ENCODE data around the gene PSRC1.
A peak's percentile ranks its signal among the peaks of the same experiment; 100 is the strongest.

The PSRC1 gene

GRCh38 chr1:109258481-109259466 is 24.2 kb downstream of the PSRC1 start:
- no peak for DNase-seq (ENCODE audit: low spot score)

GRCh38 chr1:109257682-109258421 is 25.1 kb downstream of the PSRC1 start:
- DNase-seq (ENCODE audit: low spot score), result no peak

- no peak for DNase-seq (ENCODE audit: low spot score)
Observed at GRCh38 chr1:109256971-109257681, 25.8 kb downstream of the PSRC1 start.

- DNase-seq (ENCODE audit: low spot score), result no peak
Observed at GRCh38 chr1:109256085-109256484, 26.9 kb downstream of the PSRC1 start.

GRCh38 chr1:109255678-109256077 is 27.3 kb downstream of the PSRC1 start:
- DNase-seq (ENCODE audit: low spot score), result no peak

GRCh38 chr1:109255097-109255651 is 27.8 kb downstream of the PSRC1 start:
- no peak for DNase-seq (ENCODE audit: low spot score)

GRCh38 chr1:109254621-109255096 is 28.3 kb downstream of the PSRC1 start:
- no peak for DNase-seq (ENCODE audit: low spot score)

- no peak for DNase-seq (ENCODE audit: low spot score)
Observed at GRCh38 chr1:109253803-109254620, 28.9 kb downstream of the PSRC1 start.

GRCh38 chr1:109252893-109253802 is 29.8 kb downstream of the PSRC1 start:
- DNase-seq (ENCODE audit: low spot score), result no peak

- DNase-seq (ENCODE audit: low spot score), result no peak
Observed at GRCh38 chr1:109252167-109252892, 30.6 kb downstream of the PSRC1 start.

GRCh38 chr1:109251277-109252166 is 31.4 kb downstream of the PSRC1 start:
- no peak for DNase-seq (ENCODE audit: low spot score)

GRCh38 chr1:109250454-109251276 is 32.3 kb downstream of the PSRC1 start:
- no peak for DNase-seq (ENCODE audit: low spot score)

GRCh38 chr1:109249654-109250401 is 33.1 kb downstream of the PSRC1 start:
- no peak for DNase-seq (ENCODE audit: low spot score)

GRCh38 chr1:109248797-109249629 is 33.9 kb downstream of the PSRC1 start, which contains the start of gene CELSR2:
CELSR2 (plus strand) TSS chr1:109249539; CDS start chr1:109250080, 541 bp downstream.
- DNase-seq (ENCODE audit: low spot score), result peak; percentile 75

GRCh38 chr1:109248444-109248796 is 34.5 kb downstream of the PSRC1 start:
- DNase-seq (ENCODE audit: low spot score), result no peak

Measured in HuH-7 (cell line).